ENCODE results near the gene MAP2K5.

GRCh38 chr15:67777071-67777470 lies 234.6 kb downstream of the MAP2K5 start:
- no peak for TF ChIP-seq EP300 (IDR thresholded peaks at IDR 0.05)
- TF ChIP-seq CTCF (IDR thresholded peaks at IDR 0.05), result no peak
